Natural killer cell treated with Interleukin-12 subunit alpha and Interleukin-12 subunit beta and Interleukin-15 and Interleukin-18, amount 100 ng/mL, for 72 hours (primary cell): ENCODE data around the gene LRRC9. TPM values are rescaled to one million over a fixed set of nuclear protein-coding genes. Genes with fewer than 3 reads are reported as not detected.

ENCODE experiments used
- total RNA-seq, 2 donors: library from RNA; stranded (reverse); gene quantifications; one replicate each; pipeline ENCODE4 v1.2.3, GENCODE V29; 2022

LRRC9 gene
- total RNA-seq, 2 donors from 2014 or later = not detected

Other genes starting within 250 kb of the LRRC9 start
- not detected for gene RTN1, start 49.4 kb upstream of the LRRC9 start, total RNA-seq
- 10 to 100 TPM; 58.8 to 76.3 TPM for gene PCNX4, start 171.8 kb downstream of the LRRC9 start, total RNA-seq
- 100 to 1,000 TPM in 1 of 2 donors, 10 to 100 TPM in 1; 59.0 to 105 TPM for gene DHRS7, start 245.3 kb downstream of the LRRC9 start, total RNA-seq